SKM-1 treated with dmso at 0.1 percent for 144 hours (cell line): ENCODE data around the gene KLRC2.
"Not testable (repeated sequence)": the region's sequence is repeated elsewhere in the genome, so short reads cannot be mapped to it uniquely, and the experiment has no call there.

ENCODE experiments used
- DNase-seq: peaks from one replicate; lab custom pipeline; 2025; ENCODE audit not compliant: unreplicated experiment; lab: John Stamatoyannopoulos, UW

The KLRC2 gene

GRCh38 chr12:10406725-10407124, 29.1 kb downstream of the KLRC2 start:
- DNase-seq, result peak; percentile 52

GRCh38 chr12:10405294-10405693, 30.5 kb downstream of the KLRC2 start:
- DNase-seq, result no peak

- DNase-seq, result no peak
Observed at GRCh38 chr12:10404798-10405197, 31.0 kb downstream of the KLRC2 start.

- no peak for DNase-seq
Observed at GRCh38 chr12:10400829-10401228, 35.0 kb downstream of the KLRC2 start.

- DNase-seq, result no peak
Observed at GRCh38 chr12:10398168-10398567, 37.6 kb downstream of the KLRC2 start.

GRCh38 chr12:10397296-10397695, 38.5 kb downstream of the KLRC2 start:
- no peak for DNase-seq

- DNase-seq, result not testable (repeated sequence)
Observed at GRCh38 chr12:10396176-10396575, 39.6 kb downstream of the KLRC2 start.

GRCh38 chr12:10395390-10395998, 40.3 kb downstream of the KLRC2 start:
- DNase-seq, result peak; percentile 36

- DNase-seq, result not testable (repeated sequence)
Observed at GRCh38 chr12:10394531-10395152, 41.2 kb downstream of the KLRC2 start.

- DNase-seq, result no peak
Observed at GRCh38 chr12:10393291-10393690, 42.5 kb downstream of the KLRC2 start.

- DNase-seq, result no peak
Observed at GRCh38 chr12:10392394-10392930, 43.3 kb downstream of the KLRC2 start.

GRCh38 chr12:10390991-10391390, 44.8 kb downstream of the KLRC2 start:
- not testable (repeated sequence) for DNase-seq

GRCh38 chr12:10389904-10390303, 45.9 kb downstream of the KLRC2 start, which contains the start of gene KLRK1:
KLRK1 (minus strand) TSS chr12:10390041; CDS start chr12:10388810, 1,231 bp downstream.
- DNase-seq, result no peak

- DNase-seq, result no peak
Observed at GRCh38 chr12:10388624-10389413, 47.0 kb downstream of the KLRC2 start.

GRCh38 chr12:10387498-10387897, 48.3 kb downstream of the KLRC2 start:
- not testable (repeated sequence) for DNase-seq

- no peak for DNase-seq
Observed at GRCh38 chr12:10386857-10387256, 49.0 kb downstream of the KLRC2 start.

- no peak for DNase-seq
Observed at GRCh38 chr12:10385166-10385613, 50.6 kb downstream of the KLRC2 start.

GRCh38 chr12:10384191-10384590, 51.6 kb downstream of the KLRC2 start:
- no peak for DNase-seq

GRCh38 chr12:10381928-10382628, 53.7 kb downstream of the KLRC2 start:
- DNase-seq, result no peak
